Uterus (tissue), 4 donors: ENCODE results near the gene DACT2. TPM values are rescaled to one million over a fixed set of nuclear protein-coding genes. Genes with fewer than 3 reads are reported as not detected.
"Not testable (repeated sequence)": the region's sequence is repeated elsewhere in the genome, so short reads cannot be mapped to it uniquely, and the experiment has no call there.

ENCODE experiments used
- DNase-seq, 2 donors: peaks; one replicate each; pipeline ENCODE4 v3.0.0-alpha.2; 2019 to 2020
- H3K27ac ChIP-seq, 2 donors: fragments of 200-600 bp; sonication (generic); 1 replicate in 1 of 2; 2 replicates in 1 of 2; pipeline ENCODE4 v1.5.1; 2016 to 2018
- H3K27me3 ChIP-seq, 2 donors: fragments of 200-600 bp; sonication (generic); one replicate each; pipeline ENCODE4 v1.5.1; 2018 to 2019; ENCODE audit warnings: control low read depth in 1 of 2
- H3K36me3 ChIP-seq, 2 donors: fragments of 200-600 bp; sonication (generic); one replicate each; pipeline ENCODE4 v1.5.1; 2019; ENCODE audit warnings: control low read depth in 1 of 2
- H3K4me1 ChIP-seq, 2 donors: fragments of 200-600 bp; sonication (generic); one replicate each; pipeline ENCODE4 v1.5.1; 2018 to 2019; ENCODE audit warnings: control low read depth in 1 of 2
- H3K4me3 ChIP-seq, 2 donors: fragments of 200-600 bp; sonication (generic); 1 replicate in 1 of 2; 2 replicates in 1 of 2; pipeline ENCODE4 v1.5.1; 2018 to 2019; ENCODE audit warnings: mild to moderate bottlenecking in 1 of 2
- H3K9me3 ChIP-seq, 2 donors: fragments of 200-600 bp; sonication (generic); one replicate each; pipeline ENCODE4 v1.5.1; 2019; ENCODE audit warnings: control low read depth in 1 of 2
- POLR2A ChIP-seq, 2 donors: fragments of 450-650 bp; IDR thresholded peaks; one replicate each; pipeline ENCODE4 v1.6.1; 2016; ENCODE audit warnings: antibody characterized with exemption in 2 of 2, mild to moderate bottlenecking in 1 of 2, moderate library complexity in 1 of 2
- intact Hi-C: fragments of 100-400 bp; cut with DNase I; formaldehyde crosslinking; loops from one replicate; pipeline ENCODE4 v1.15.1; 2023; ENCODE audit warnings: low total_unique reads
- total RNA-seq, 4 donors: library from RNA; depleted of rRNA in 3 of 4; stranded (reverse); fragments of >200 nt in 3 of 4; gene quantifications; one replicate each; pipeline versions ENCODE4 v1.1.0 to v1.2.4, GENCODE V29; 2014 to 2023
- TF ChIP-seq, protein P1 (sequence below), 4 experiments: fragments of 200-600 bp in 2 of 4; fragments of 450-650 bp in 2 of 4; sonication (generic) in 2 of 4; IDR thresholded peaks; one replicate each; pipeline ENCODE4 v1.5.1; 2016 to 2019; ENCODE audit warnings: antibody characterized with exemption in 4 of 4, mild to moderate bottlenecking in 2 of 4, moderate library complexity in 1 of 4
- donor health status: DM: yes; HTN: yes; CAD: no.

DACT2 gene
- total RNA-seq, 4 donors from 2014 or later, result 1.4 to 9.6 (median 2.8) TPM; not detected in 1

DNA sequence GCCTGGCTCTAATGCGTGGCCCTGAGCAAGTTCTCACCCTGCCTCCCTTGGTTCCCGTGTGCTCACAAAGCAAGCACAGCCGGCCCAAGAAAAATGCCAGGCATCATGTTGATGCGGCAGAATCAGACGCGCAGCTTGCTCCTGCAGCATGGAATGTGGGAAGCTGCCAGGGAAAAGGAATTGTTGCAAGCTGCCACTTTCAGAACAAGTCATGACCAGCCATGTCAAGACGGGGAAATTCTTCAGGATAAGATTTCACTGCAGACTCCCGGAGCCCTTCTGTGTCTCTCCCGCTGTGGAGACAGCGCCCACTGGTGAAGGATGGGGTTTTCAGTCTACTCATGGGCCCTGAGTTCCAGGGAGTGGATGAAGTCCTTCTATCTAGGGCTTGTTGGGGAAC is 4.6 kb downstream of the DACT2 start:
- Histone ChIP-seq H3K4me1 (no peaks in the 10 kb centered on the region), H3K36me3 (no peaks in the 10 kb centered on the region), H3K27me3 (no peaks in the 10 kb centered on the region), H3K4me3 (no peak overlapping the region), H3K9me3 (no peaks in the 10 kb centered on the region), H3K27ac (no peak overlapping the region)
- TF ChIP-seq POLR2A (IDR thresholded peaks at IDR 0.05), result no peak
- TF ChIP-seq, protein P1, sequence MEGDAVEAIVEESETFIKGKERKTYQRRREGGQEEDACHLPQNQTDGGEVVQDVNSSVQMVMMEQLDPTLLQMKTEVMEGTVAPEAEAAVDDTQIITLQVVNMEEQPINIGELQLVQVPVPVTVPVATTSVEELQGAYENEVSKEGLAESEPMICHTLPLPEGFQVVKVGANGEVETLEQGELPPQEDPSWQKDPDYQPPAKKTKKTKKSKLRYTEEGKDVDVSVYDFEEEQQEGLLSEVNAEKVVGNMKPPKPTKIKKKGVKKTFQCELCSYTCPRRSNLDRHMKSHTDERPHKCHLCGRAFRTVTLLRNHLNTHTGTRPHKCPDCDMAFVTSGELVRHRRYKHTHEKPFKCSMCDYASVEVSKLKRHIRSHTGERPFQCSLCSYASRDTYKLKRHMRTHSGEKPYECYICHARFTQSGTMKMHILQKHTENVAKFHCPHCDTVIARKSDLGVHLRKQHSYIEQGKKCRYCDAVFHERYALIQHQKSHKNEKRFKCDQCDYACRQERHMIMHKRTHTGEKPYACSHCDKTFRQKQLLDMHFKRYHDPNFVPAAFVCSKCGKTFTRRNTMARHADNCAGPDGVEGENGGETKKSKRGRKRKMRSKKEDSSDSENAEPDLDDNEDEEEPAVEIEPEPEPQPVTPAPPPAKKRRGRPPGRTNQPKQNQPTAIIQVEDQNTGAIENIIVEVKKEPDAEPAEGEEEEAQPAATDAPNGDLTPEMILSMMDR (IDR thresholded peaks at IDR 0.05), result peak in 2 of 4 experiments; percentile 20 to 28
- intact Hi-C loops, result no loop called here
- no peak for DNase-seq

DNA sequence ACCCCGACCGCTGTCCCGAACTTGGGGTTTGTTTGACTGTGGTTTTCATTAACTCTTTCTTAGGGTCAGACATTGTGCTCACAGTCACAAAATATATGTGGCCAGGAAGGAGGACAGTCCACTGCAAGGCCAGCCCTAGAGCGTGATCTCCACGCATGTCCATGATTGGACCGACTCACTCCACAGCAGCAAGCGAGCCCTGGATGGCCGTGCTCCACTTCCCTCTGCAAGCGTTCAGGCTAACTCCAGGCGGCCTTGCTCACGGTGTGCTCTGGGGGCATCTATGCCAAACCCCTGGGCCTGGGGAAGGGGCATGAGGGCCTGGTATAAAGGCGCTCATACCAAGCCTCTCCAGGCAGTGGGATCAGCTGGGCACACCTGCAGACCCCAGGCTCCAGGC is 5.6 kb downstream of the DACT2 start:
- Histone ChIP-seq H3K27ac (no peak overlapping the region), H3K36me3 (no peaks in the 10 kb centered on the region), H3K27me3 (no peaks in the 10 kb centered on the region), H3K4me3 (no peak overlapping the region), H3K4me1 (no peaks in the 10 kb centered on the region), H3K9me3 (no peaks in the 10 kb centered on the region)
- DNase-seq, result no peak
- intact Hi-C loops, result no loop called here
- TF ChIP-seq, protein P1 (IDR thresholded peaks at IDR 0.05), result no peak
- TF ChIP-seq POLR2A (IDR thresholded peaks at IDR 0.05), result no peak

DNA sequence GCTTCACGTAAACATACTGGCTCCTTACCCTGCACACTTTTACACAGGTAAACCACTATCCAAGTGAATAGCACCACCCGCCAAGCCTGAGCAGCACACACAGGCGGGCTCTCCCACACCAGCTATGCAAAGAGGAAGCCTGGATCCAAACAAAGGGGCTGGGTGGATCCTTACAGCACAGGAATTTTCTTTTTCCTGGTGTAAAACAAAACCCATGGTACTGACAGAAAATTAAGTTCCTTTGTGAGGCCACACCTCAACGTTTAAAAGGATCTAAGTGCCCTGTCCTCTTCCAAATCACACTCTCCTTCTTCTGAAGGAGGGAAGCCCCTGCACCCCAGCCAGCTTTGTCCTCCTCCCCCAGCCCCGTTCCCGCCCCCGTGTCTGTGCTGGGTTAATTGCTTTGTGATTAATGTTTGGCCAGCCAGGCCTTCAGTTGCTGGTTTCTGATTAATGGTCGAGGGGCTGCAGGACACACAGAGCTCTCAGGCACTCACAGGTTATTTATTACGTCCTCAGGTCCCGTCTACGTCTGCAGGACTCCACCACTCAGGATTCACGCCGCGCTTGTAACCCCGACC is 6.1 kb downstream of the DACT2 start:
- no peaks in the 10 kb centered on the region for H3K36me3 ChIP-seq
- TF ChIP-seq, protein P1 (IDR thresholded peaks at IDR 0.05), result no peak
- intact Hi-C loops, result no loop called here
- peak overlapping the region in 1 of 2 donors; percentile 4 for H3K27ac ChIP-seq
- no peak for DNase-seq
- H3K9me3 ChIP-seq, result no peaks in the 10 kb centered on the region
- no peaks in the 10 kb centered on the region for H3K4me1 ChIP-seq
- H3K4me3 ChIP-seq, result no peak overlapping the region
- no peaks in the 10 kb centered on the region for H3K27me3 ChIP-seq

DNA sequence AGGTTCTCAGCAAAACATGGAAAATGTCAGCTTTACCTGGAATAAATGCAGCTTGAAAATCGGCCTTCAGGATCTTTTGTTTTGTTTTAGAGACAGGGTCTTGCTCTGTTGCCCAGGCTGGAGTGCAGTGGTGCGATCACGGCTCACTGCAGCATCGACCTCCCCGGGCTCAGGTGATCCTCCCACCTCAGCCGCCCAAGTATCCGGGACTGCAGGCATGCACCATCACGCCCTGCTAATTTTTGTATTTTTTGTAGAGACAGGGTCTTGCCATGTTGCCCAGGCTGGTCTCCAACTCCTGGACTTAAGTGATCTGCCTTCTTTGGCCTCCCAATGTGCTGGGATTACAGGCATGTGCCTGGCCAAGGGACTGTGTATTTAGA is 7.5 kb downstream of the DACT2 start:
- H3K27me3 ChIP-seq, DNase-seq, H3K36me3 ChIP-seq, intact Hi-C loops, H3K4me3 ChIP-seq, H3K27ac ChIP-seq, H3K9me3 ChIP-seq, H3K4me1 ChIP-seq: not testable (repeated sequence)

DNA sequence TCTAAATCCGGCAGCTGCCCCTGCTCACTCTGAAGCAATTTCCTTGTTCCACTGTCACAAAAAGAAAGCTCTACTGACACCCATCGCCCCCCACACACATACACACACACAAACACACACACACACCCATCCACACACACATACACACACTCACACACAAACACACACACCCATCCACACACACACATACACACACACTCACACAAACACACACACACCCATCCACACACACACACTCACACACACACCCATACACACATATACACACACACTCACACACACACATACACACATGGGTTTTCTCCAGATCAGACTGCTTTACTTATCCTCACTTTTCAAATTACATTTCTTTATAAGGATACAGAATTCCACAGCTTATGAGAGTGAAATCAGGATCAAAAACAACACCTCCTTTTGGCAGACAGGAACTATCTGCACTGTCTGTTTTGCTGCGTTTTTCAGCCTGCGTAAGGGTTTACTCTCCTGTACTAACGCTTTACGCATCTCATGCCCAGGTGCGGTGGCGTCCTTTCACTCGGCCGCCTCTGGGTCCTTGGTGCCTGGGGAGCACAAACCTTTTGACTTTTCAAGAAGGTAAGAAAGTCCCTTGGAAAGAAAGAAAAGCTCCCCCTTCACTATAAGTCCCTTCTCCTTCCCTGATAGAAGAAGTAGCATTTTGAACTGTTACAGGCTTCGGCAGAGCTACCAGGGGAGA is 8.0 kb downstream of the DACT2 start:
- no peak for TF ChIP-seq POLR2A (IDR thresholded peaks at IDR 0.05)
- TF ChIP-seq, protein P1 (IDR thresholded peaks at IDR 0.05), result no peak
- Histone ChIP-seq H3K36me3 (no peaks in the 10 kb centered on the region), H3K27ac (no peak overlapping the region), H3K4me3 (no peak overlapping the region), H3K9me3 (no peaks in the 10 kb centered on the region), H3K27me3 (no peaks in the 10 kb centered on the region), H3K4me1 (no peaks in the 10 kb centered on the region)
- DNase-seq, result no peak
- intact Hi-C loops, result no loop called here
